ENCODE measurements around the gene CCNK.

Gene CCNK

GRCh38 chr14:99479906-99480869, 1.0 kb upstream of the CCNK start, which contains the start of gene SETD3:
TSS of gene SETD3 (minus strand) at chr14:99480859. CDS start at chr14:99465805, 15,054 bp downstream.
- Histone ChIP-seq H4K20me1 (ENCODE audit: insufficient read depth) (peaks cover 7% of the 10 kb centered on the region), H3K4me1 (ENCODE audit: low read depth, poor library complexity, severe bottlenecking) (peaks cover 23% of the 10 kb centered on the region), H3K4me3 (IDR thresholded peaks at IDR 0.05; ENCODE audit: insufficient read depth, low read depth, low read length) (no peak within 1 kb of the TSS), H3K27ac (peak within 1 kb of the TSS; percentile 64), H3K9ac (peak within 1 kb of the TSS; percentile 81), H3K79me2 (ENCODE audit: insufficient read depth, low read depth) (peaks cover 83% of the 10 kb centered on the region), H2AFZ (ENCODE audit: low read depth) (peak within 1 kb of the TSS; percentile 62), H3K4me2 (peak within 1 kb of the TSS; percentile 94), H3K27me3 (ENCODE audit: insufficient read depth, low read depth) (no peaks in the 10 kb centered on the region), H3K36me3 (ENCODE audit: insufficient read depth) (no peaks in the 10 kb centered on the region)
- TF ChIP-seq CTCF (conservative IDR thresholded peaks at IDR 0.05; ENCODE audit: low read depth, low read length) = no peak

GRCh38 chr14:99481745-99482099, 513 bp downstream of the CCNK start:
- Histone ChIP-seq H4K20me1 (ENCODE audit: insufficient read depth) (peaks cover 15% of the 10 kb centered on the region), H3K36me3 (ENCODE audit: insufficient read depth) (no peaks in the 10 kb centered on the region), H3K4me1 (ENCODE audit: low read depth, poor library complexity, severe bottlenecking) (peaks cover 23% of the 10 kb centered on the region), H3K4me2 (peak overlapping the region; percentile 58), H3K4me3 (IDR thresholded peaks at IDR 0.05; ENCODE audit: insufficient read depth, low read depth, low read length) (no peak overlapping the region), H3K27ac (peak overlapping the region; percentile 64), H3K27me3 (ENCODE audit: insufficient read depth, low read depth) (no peaks in the 10 kb centered on the region), H3K9ac (peak overlapping the region; percentile 81), H3K79me2 (ENCODE audit: insufficient read depth, low read depth) (peaks cover 83% of the 10 kb centered on the region), H2AFZ (ENCODE audit: low read depth) (peak overlapping the region; percentile 47; the same call in 1 of the 2 replicates)
- TF ChIP-seq CTCF (conservative IDR thresholded peaks at IDR 0.05; ENCODE audit: low read depth, low read length) = no peak

- Histone ChIP-seq H3K79me2 (ENCODE audit: insufficient read depth, low read depth) (peaks cover 85% of the 10 kb centered on the region), H3K9ac (no peak overlapping the region), H3K27ac (no peak overlapping the region), H3K4me1 (ENCODE audit: low read depth, poor library complexity, severe bottlenecking) (peaks cover 17% of the 10 kb centered on the region), H3K27me3 (ENCODE audit: insufficient read depth, low read depth) (no peaks in the 10 kb centered on the region), H3K4me3 (IDR thresholded peaks at IDR 0.05; ENCODE audit: insufficient read depth, low read depth, low read length) (no peak overlapping the region), H2AFZ (ENCODE audit: low read depth) (no peak overlapping the region), H3K36me3 (ENCODE audit: insufficient read depth) (no peaks in the 10 kb centered on the region), H4K20me1 (ENCODE audit: insufficient read depth) (peaks cover 36% of the 10 kb centered on the region), H3K4me2 (no peak overlapping the region)
- TF ChIP-seq CTCF (conservative IDR thresholded peaks at IDR 0.05; ENCODE audit: low read depth, low read length) = no peak
Observed at GRCh38 chr14:99484106-99484505, 2.9 kb downstream of the CCNK start.

- TF ChIP-seq CTCF (conservative IDR thresholded peaks at IDR 0.05; ENCODE audit: low read depth, low read length) = no peak
- Histone ChIP-seq H3K36me3 (ENCODE audit: insufficient read depth) (no peaks in the 10 kb centered on the region; the same call in 1 of the 2 replicates), H3K27me3 (ENCODE audit: insufficient read depth, low read depth) (no peaks in the 10 kb centered on the region), H3K4me2 (no peak overlapping the region), H3K4me1 (ENCODE audit: low read depth, poor library complexity, severe bottlenecking) (no peaks in the 10 kb centered on the region), H3K79me2 (ENCODE audit: insufficient read depth, low read depth) (peaks cover 10% of the 10 kb centered on the region), H3K9ac (no peak overlapping the region), H3K27ac (no peak overlapping the region), H4K20me1 (ENCODE audit: insufficient read depth) (no peaks in the 10 kb centered on the region), H3K4me3 (IDR thresholded peaks at IDR 0.05; ENCODE audit: insufficient read depth, low read depth, low read length) (no peak overlapping the region), H2AFZ (ENCODE audit: low read depth) (no peak overlapping the region)
Observed at GRCh38 chr14:99497341-99497740, 16.1 kb downstream of the CCNK start.
